ENCODE data around the gene KLF3. TPM values are rescaled to one million over a fixed set of nuclear protein-coding genes. Genes with fewer than 3 reads are reported as not detected.

KLF3 gene
- total and polyA plus RNA-seq, 2 of the 8 experiments (the other 6 are each of a cell fraction or from before 2014, with no cell fraction given) = 8.0 to 14.9 TPM

DNA sequence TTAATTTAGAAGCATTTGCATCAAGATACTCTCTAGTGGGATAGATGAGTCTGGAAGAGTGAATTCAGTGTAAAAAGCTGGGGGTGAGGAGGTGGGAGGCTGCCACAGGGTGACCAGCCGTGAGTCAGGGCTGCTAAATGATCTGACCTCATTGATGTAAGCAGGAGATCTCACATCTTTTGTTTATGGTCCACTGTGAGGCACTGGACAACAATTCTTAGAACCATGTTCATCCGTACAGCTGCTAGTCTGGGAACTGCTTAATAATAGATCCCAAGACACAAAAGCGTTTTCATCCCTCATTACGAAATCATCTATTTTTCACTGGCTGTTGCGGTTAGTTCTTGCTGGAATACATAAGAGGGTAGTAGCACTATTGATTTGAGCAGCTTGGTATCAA is 14.1 kb downstream of the KLF3 start:
- H3K27ac ChIP-seq (ENCODE audit: low read depth, low read length) = no peak overlapping the region
- H2AK5ac ChIP-seq (ENCODE audit: low read depth, low read length) = no peak overlapping the region
- no peak overlapping the region for H2BK5ac ChIP-seq (ENCODE audit: low read depth, low read length)
- H3K27me3 ChIP-seq (replicated peaks in 1 of 4; ENCODE audit: control insufficient read depth in 3 of 4, extremely low read depth in 1 of 4, insufficient read depth in 3 of 4, low read length in 3 of 4) = no peaks in the 10 kb centered on the region
- H4K5ac ChIP-seq (ENCODE audit: insufficient read length, low read depth, low read length) = no peak overlapping the region
- FAIRE-seq = no peak
- H3K18ac ChIP-seq (ENCODE audit: extremely low read depth, low read length) = no peak overlapping the region
- H3K56ac ChIP-seq (replicated peaks; ENCODE audit: insufficient read length, low read depth, low read length) = no peak overlapping the region
- no peak overlapping the region for H4K91ac ChIP-seq (replicated peaks; ENCODE audit: insufficient read length, low read length)
- H2AFZ ChIP-seq (ENCODE audit: low read length) = no peak overlapping the region
- H3K9me3 ChIP-seq (ENCODE audit: insufficient read depth in 2 of 2, low read depth in 1 of 2, low read length in 1 of 2) = no peaks in the 10 kb centered on the region
- no peak for DNase-seq (ENCODE audit: low read depth in 1 of 2, low spot score in 2 of 2)
- H2BK120ac ChIP-seq (replicated peaks; ENCODE audit: low read depth, low read length) = no peak overlapping the region
- peaks cover 2 to 6% of the 10 kb centered on the region in 2 experiments for H4K20me1 ChIP-seq (replicated peaks in 1 of 2; ENCODE audit: control insufficient read depth in 1 of 2, insufficient read depth in 2 of 2, low read length in 2 of 2)
- no peak overlapping the region; a peak in 1 of 7 replicates for H3K9ac ChIP-seq (replicated peaks in 1 of 4; ENCODE audit: extremely low read depth in 1 of 4, low read depth in 3 of 4, low read length in 3 of 4)
- H2BK20ac ChIP-seq (ENCODE audit: low read length) = no peak overlapping the region
- H3K79me1 ChIP-seq (ENCODE audit: low read depth, low read length) = no peaks in the 10 kb centered on the region; the same call in 1 of the 2 replicates
- H3K79me2 ChIP-seq (ENCODE audit: control insufficient read depth in 1 of 2, insufficient read depth in 2 of 2, low read length in 2 of 2) = peaks cover 3 to 68% of the 10 kb centered on the region in 2 experiments; a peak in 3 of 4 replicates
- H3K4me3 ChIP-seq (ENCODE audit: extremely low read depth in 1 of 4, insufficient read depth in 2 of 4, low read depth in 3 of 4, low read length in 4 of 4) = no peak overlapping the region
- POLR2A ChIA-PET (ENCODE audit: partially characterized antibody) = interaction anchor here (1.3 kb wide), 1 partner anchor 14 kb away, joined by 3 read pairs; no protein-coding TSS in a partner anchor
- CTCF ChIA-PET (ENCODE audit: partially characterized antibody) = interaction anchor here (1.2 kb wide), 1 partner anchor 363 kb away, joined by 3 read pairs; no protein-coding TSS in a partner anchor
- no peaks in the 10 kb centered on the region for H3K23me2 ChIP-seq (ENCODE audit: low read depth, low read length)
- H3K23ac ChIP-seq (ENCODE audit: insufficient read length) = no peak overlapping the region
- H3K14ac ChIP-seq (ENCODE audit: insufficient read length) = no peak overlapping the region
- WGBS, 2 experiments (ENCODE audit: extremely low coverage in 1 of 2, insufficient coverage in 1 of 2, insufficient read length in 1 of 2, insufficient replicate concordance in 2 of 2, low coverage in 1 of 2, low lambda C conversion rate in 2 of 2, missing lambda C conversion rate in 1 of 2) = 96% methylated on average over 5 of the region's 5 CpGs; no CpG with 5 or more reads in 1 of the 2 experiments
- no peak overlapping the region for H2BK12ac ChIP-seq (ENCODE audit: low read depth, low read length)
- H4K8ac ChIP-seq (ENCODE audit: extremely low read depth, insufficient read depth, low read length) = no peak overlapping the region
- H3K4ac ChIP-seq (replicated peaks; ENCODE audit: insufficient read length, low read depth, low read length) = no peak overlapping the region
- TF ChIP-seq BACH1 (IDR thresholded peaks at IDR 0.05; ENCODE audit: low read length) (no peak), RAD21 (IDR thresholded peaks at IDR 0.05 in 1 of 2, conservative IDR thresholded peaks at IDR 0.05 in 1 of 2; ENCODE audit: low read depth in 2 of 2, low read length in 2 of 2) (no peak), RXRA (IDR thresholded peaks at IDR 0.05; ENCODE audit: insufficient read depth, low read depth, low read length) (no peak), PHF8 (conservative IDR thresholded peaks at IDR 0.05; ENCODE audit: low read depth, low read length) (no peak), JUND (IDR thresholded peaks at IDR 0.05; ENCODE audit: low read length) (no peak), TAF1 (IDR thresholded peaks at IDR 0.05; ENCODE audit: low read depth, low read length) (no peak), NRF1 (IDR thresholded peaks at IDR 0.05; ENCODE audit: low read depth, low read length) (no peak), SP1 (IDR thresholded peaks at IDR 0.05; ENCODE audit: low read depth, low read length) (no peak), SRF (IDR thresholded peaks at IDR 0.05; ENCODE audit: low read depth, low read length) (no peak)
- peaks cover 0 to 15% (median 4%) of the 10 kb centered on the region in 4 experiments; a peak in 3 of 8 replicates for H3K36me3 ChIP-seq (ENCODE audit: control insufficient read depth in 2 of 4, insufficient read depth in 4 of 4, low read length in 3 of 4)
- H3K4me2 ChIP-seq (ENCODE audit: insufficient read depth in 1 of 2, low read depth in 2 of 2, low read length in 2 of 2) = no peak overlapping the region
- peaks cover 11 to 18% (median 14%) of the 10 kb centered on the region in 4 experiments for H3K4me1 ChIP-seq (replicated peaks in 1 of 4; ENCODE audit: control insufficient read depth in 3 of 4, insufficient read depth in 4 of 4, low read length in 3 of 4)
- no peak overlapping the region for H2BK15ac ChIP-seq (ENCODE audit: low read length)
